ENCODE data around the gene SOX15.
A peak's percentile ranks its signal among the peaks of the same experiment; 100 is the strongest.

The SOX15 gene

DNA sequence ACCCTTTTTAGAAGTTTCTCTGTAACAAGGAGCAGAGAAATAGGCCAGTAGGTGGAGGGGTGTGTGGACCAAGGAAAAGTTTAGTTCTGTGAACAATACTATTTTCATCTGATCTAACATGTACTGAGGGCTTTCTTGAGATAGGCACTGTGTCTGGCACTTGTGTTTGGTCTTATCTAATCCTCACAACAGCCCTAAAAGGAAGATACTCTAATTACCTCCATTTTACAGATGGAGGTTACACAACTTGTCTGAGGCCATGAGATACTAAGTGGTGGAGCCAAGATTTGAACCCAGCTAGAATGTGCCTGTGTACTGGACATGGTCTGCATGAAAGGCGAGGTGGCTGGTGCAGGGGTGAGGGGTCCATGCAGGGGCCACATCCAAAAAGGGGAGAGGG lies 36.5 kb downstream of the SOX15 start:
- H2AFZ ChIP-seq (ENCODE audit: low read length) = 0 out of 2 replicates have a peak overlapping the region, but pooled peaks have one; percentile 20
- TF ChIP-seq CTCF (IDR thresholded peaks at IDR 0.05; ENCODE audit: low read length) (no peak), EZH2 (optimal IDR thresholded peaks at IDR 0.05; ENCODE audit: low read depth, low read length) (no peak), EZH2phosphoT487 (IDR thresholded peaks at IDR 0.05; ENCODE audit: low read length) (no peak)
- peak overlapping the region; percentile 62; the same call in 1 of the 2 replicates for H3K27ac ChIP-seq (ENCODE audit: low read length)
- DNase-seq = no peak
- H3K27me3 ChIP-seq (replicated peaks; ENCODE audit: insufficient read depth, low read length) = peaks cover 4% of the 10 kb centered on the region
- H3K4me3 ChIP-seq (ENCODE audit: low read length) = no peak overlapping the region
- peak overlapping the region; percentile 9; the same call in 1 of the 2 replicates for H3K9ac ChIP-seq (ENCODE audit: low read length)
- H3K4me2 ChIP-seq (ENCODE audit: low read depth, low read length) = peak overlapping the region; percentile 56
- no peaks in the 10 kb centered on the region for H3K36me3 ChIP-seq (replicated peaks; ENCODE audit: insufficient read depth, low read length)
- H3K9me3 ChIP-seq (replicated peaks; ENCODE audit: insufficient read depth, low read length) = no peaks in the 10 kb centered on the region
- H3F3A ChIP-seq (ENCODE audit: insufficient read depth, low read length) = peaks cover 18% of the 10 kb centered on the region
- H4K20me1 ChIP-seq (ENCODE audit: insufficient read depth, low read length) = no peaks in the 10 kb centered on the region
- peaks cover 24% of the 10 kb centered on the region for H3K4me1 ChIP-seq (ENCODE audit: low read length)
- H3K9me2 ChIP-seq (replicated peaks; ENCODE audit: insufficient read depth, low read length) = no peaks in the 10 kb centered on the region
- no peaks in the 10 kb centered on the region for H3K79me2 ChIP-seq (ENCODE audit: low read length)

DNA sequence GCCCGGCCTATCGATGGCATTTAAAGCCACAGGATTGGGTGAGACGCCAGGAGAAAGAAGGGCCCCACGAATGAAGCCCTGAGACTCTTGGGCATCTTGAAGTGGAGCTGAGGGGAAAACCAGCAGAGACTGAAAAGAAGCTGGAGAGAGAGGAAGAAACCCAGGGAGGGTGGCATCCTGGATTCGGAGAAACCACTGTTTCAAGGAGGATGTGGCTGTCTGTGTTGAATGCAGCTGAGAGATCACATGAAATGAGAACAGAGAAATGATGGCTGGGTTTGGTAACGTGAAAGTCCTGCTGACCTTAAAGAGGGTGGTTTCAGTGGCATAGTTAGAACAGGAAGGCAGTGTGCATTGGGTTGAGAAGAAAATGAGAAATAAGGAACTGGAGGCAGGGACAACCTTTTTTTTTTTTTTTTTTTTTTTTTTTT lies 37.3 kb downstream of the SOX15 start:
- no peak overlapping the region for H2AFZ ChIP-seq (ENCODE audit: low read length)
- no peaks in the 10 kb centered on the region for H4K20me1 ChIP-seq (ENCODE audit: insufficient read depth, low read length)
- no peaks in the 10 kb centered on the region for H3K79me2 ChIP-seq (ENCODE audit: low read length)
- no peak overlapping the region for H3K9ac ChIP-seq (ENCODE audit: low read length)
- H3F3A ChIP-seq (ENCODE audit: insufficient read depth, low read length) = peaks cover 18% of the 10 kb centered on the region
- TF ChIP-seq CTCF (IDR thresholded peaks at IDR 0.05; ENCODE audit: low read length) (no peak), EZH2 (optimal IDR thresholded peaks at IDR 0.05; ENCODE audit: low read depth, low read length) (no peak), EZH2phosphoT487 (IDR thresholded peaks at IDR 0.05; ENCODE audit: low read length) (no peak)
- H3K27me3 ChIP-seq (replicated peaks; ENCODE audit: insufficient read depth, low read length) = peaks cover 7% of the 10 kb centered on the region
- no peaks in the 10 kb centered on the region for H3K9me2 ChIP-seq (replicated peaks; ENCODE audit: insufficient read depth, low read length)
- H3K4me1 ChIP-seq (ENCODE audit: low read length) = peaks cover 21% of the 10 kb centered on the region
- peak overlapping the region; percentile 56; the same call in 1 of the 2 replicates for H3K4me2 ChIP-seq (ENCODE audit: low read depth, low read length)
- H3K27ac ChIP-seq (ENCODE audit: low read length) = peak overlapping the region; percentile 62; the same call in 1 of the 2 replicates
- H3K4me3 ChIP-seq (ENCODE audit: low read length) = no peak overlapping the region
- DNase-seq = peak; percentile 84
- H3K9me3 ChIP-seq (replicated peaks; ENCODE audit: insufficient read depth, low read length) = no peaks in the 10 kb centered on the region
- no peaks in the 10 kb centered on the region for H3K36me3 ChIP-seq (replicated peaks; ENCODE audit: insufficient read depth, low read length)

GRCh38 chr17:7551396-7551795 lies 38.5 kb downstream of the SOX15 start:
- no peaks in the 10 kb centered on the region for H4K20me1 ChIP-seq (ENCODE audit: insufficient read depth, low read length)
- H3F3A ChIP-seq (ENCODE audit: insufficient read depth, low read length) = peaks cover 18% of the 10 kb centered on the region
- H3K4me1 ChIP-seq (ENCODE audit: low read length) = peaks cover 18% of the 10 kb centered on the region
- H3K4me2 ChIP-seq (ENCODE audit: low read depth, low read length) = no peak overlapping the region
- H3K9ac ChIP-seq (ENCODE audit: low read length) = no peak overlapping the region
- no peaks in the 10 kb centered on the region for H3K36me3 ChIP-seq (replicated peaks; ENCODE audit: insufficient read depth, low read length)
- H3K27ac ChIP-seq (ENCODE audit: low read length) = no peak overlapping the region
- H2AFZ ChIP-seq (ENCODE audit: low read length) = no peak overlapping the region
- no peak overlapping the region for H3K4me3 ChIP-seq (ENCODE audit: low read length)
- no peaks in the 10 kb centered on the region for H3K79me2 ChIP-seq (ENCODE audit: low read length)
- no peak for DNase-seq
- no peaks in the 10 kb centered on the region for H3K9me2 ChIP-seq (replicated peaks; ENCODE audit: insufficient read depth, low read length)
- H3K9me3 ChIP-seq (replicated peaks; ENCODE audit: insufficient read depth, low read length) = no peaks in the 10 kb centered on the region
- H3K27me3 ChIP-seq (replicated peaks; ENCODE audit: insufficient read depth, low read length) = peaks cover 7% of the 10 kb centered on the region
- TF ChIP-seq CTCF (IDR thresholded peaks at IDR 0.05; ENCODE audit: low read length) (no peak), EZH2 (optimal IDR thresholded peaks at IDR 0.05; ENCODE audit: low read depth, low read length) (no peak), EZH2phosphoT487 (IDR thresholded peaks at IDR 0.05; ENCODE audit: low read length) (no peak)
